Peyer's patch (tissue), 4 donors: ENCODE measurements around the gene USP1.

ENCODE experiments used
- POLR2A ChIP-seq, 2 donors: fragments of 450-650 bp; IDR thresholded peaks; one replicate each; pipeline ENCODE4 v1.5.1; 2017; ENCODE audit warnings: antibody characterized with exemption in 2 of 2, mild to moderate bottlenecking in 2 of 2, moderate library complexity in 2 of 2
- TF ChIP-seq, protein P1 (sequence below), 6 experiments: fragments of 450-650 bp in 4 of 6; fragments of 200-600 bp in 2 of 6; sonication (generic) in 1 of 6; IDR thresholded peaks; one replicate each; pipeline ENCODE4 v1.5.1; 2017 to 2019; ENCODE audit warnings: antibody characterized with exemption in 6 of 6, mild to moderate bottlenecking in 3 of 6, moderate library complexity in 1 of 6

GRCh38 chr1:62484824-62485468 lies 48.1 kb downstream of the USP1 start:
- TF ChIP-seq POLR2A (IDR thresholded peaks at IDR 0.05): no peak
- TF ChIP-seq, protein P1, sequence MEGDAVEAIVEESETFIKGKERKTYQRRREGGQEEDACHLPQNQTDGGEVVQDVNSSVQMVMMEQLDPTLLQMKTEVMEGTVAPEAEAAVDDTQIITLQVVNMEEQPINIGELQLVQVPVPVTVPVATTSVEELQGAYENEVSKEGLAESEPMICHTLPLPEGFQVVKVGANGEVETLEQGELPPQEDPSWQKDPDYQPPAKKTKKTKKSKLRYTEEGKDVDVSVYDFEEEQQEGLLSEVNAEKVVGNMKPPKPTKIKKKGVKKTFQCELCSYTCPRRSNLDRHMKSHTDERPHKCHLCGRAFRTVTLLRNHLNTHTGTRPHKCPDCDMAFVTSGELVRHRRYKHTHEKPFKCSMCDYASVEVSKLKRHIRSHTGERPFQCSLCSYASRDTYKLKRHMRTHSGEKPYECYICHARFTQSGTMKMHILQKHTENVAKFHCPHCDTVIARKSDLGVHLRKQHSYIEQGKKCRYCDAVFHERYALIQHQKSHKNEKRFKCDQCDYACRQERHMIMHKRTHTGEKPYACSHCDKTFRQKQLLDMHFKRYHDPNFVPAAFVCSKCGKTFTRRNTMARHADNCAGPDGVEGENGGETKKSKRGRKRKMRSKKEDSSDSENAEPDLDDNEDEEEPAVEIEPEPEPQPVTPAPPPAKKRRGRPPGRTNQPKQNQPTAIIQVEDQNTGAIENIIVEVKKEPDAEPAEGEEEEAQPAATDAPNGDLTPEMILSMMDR (IDR thresholded peaks at IDR 0.05): no peak
